ENCODE measurements around the gene POGZ. TPM values are rescaled to one million over a fixed set of nuclear protein-coding genes. Genes with fewer than 3 reads are reported as not detected.

The POGZ gene
- total RNA-seq, 1 experiment from 2014 or later, result 80.6 TPM

- no TSS peak for BruUV-seq (replicated peaks)
- ATAC-seq (no peak), DNase-seq (ENCODE audit: low read depth, low spot score) (no peak)
- H3K9me3 ChIP-seq (ENCODE audit: control insufficient read depth in 1 of 2, insufficient read depth in 1 of 2, low read depth in 1 of 2, low read length in 2 of 2), result no peaks in the 10 kb centered on the region
- intact Hi-C loops (cut with micrococcal nuclease), result no loop called here
- H3K36me3 ChIP-seq (ENCODE audit: control insufficient read depth in 1 of 2, insufficient read depth in 2 of 2, low read length in 2 of 2), result no peaks in the 10 kb centered on the region
- POLR2A ChIA-PET, result interaction anchor here (2.3 kb wide), 1 partner anchor 13 kb away, joined by 6 read pairs; the partner anchor contains the start of gene PSMB4
- no peak overlapping the region for H2AFZ ChIP-seq (ENCODE audit: low read depth, low read length, poor library complexity, severe bottlenecking)
- no peaks in the 10 kb centered on the region for H3K4me1 ChIP-seq (ENCODE audit: control insufficient read depth in 1 of 2, insufficient read depth in 2 of 2, low read length in 2 of 2)
- no peaks in the 10 kb centered on the region for H3K27me3 ChIP-seq (ENCODE audit: insufficient read depth, low read length)
- CTCF ChIA-PET, result no interaction called here
- no peak overlapping the region for H3K9ac ChIP-seq (ENCODE audit: low read length)
- TF ChIP-seq FOSL1 (IDR thresholded peaks at IDR 0.05; ENCODE audit: low read depth) (no peak), ELF1 (IDR thresholded peaks at IDR 0.05; ENCODE audit: borderline replicate concordance, low read depth) (no peak), POLR2AphosphoS5 (IDR thresholded peaks at IDR 0.05; ENCODE audit: low read depth, low read length) (no peak), CTCF (IDR thresholded peaks at IDR 0.05 in 2 of 3, conservative IDR thresholded peaks at IDR 0.05 in 1 of 3; ENCODE audit: borderline replicate concordance in 1 of 3, insufficient read depth in 1 of 3, low read depth in 2 of 3, low read length in 2 of 3) (no peak), SRF (IDR thresholded peaks at IDR 0.05; ENCODE audit: low read depth) (no peak), ZFX (IDR thresholded peaks at IDR 0.05) (no peak), CEBPB (IDR thresholded peaks at IDR 0.05; ENCODE audit: low read depth) (no peak), ZNF274 (IDR thresholded peaks at IDR 0.05; ENCODE audit: low read depth, low read length) (no peak), YY1 (IDR thresholded peaks at IDR 0.05; ENCODE audit: extremely low read depth, insufficient replicate concordance, low read depth, low read length) (no peak), EGR1 (IDR thresholded peaks at IDR 0.05; ENCODE audit: low read depth) (no peak), TCF7L2 (IDR thresholded peaks at IDR 0.05; ENCODE audit: borderline replicate concordance, extremely low read depth, insufficient read depth, insufficient read length) (no peak), EZH2phosphoT487 (IDR thresholded peaks at IDR 0.05; ENCODE audit: borderline replicate concordance) (no peak), SIN3A (IDR thresholded peaks at IDR 0.05; ENCODE audit: low read depth) (no peak), SP1 (IDR thresholded peaks at IDR 0.05; ENCODE audit: low read depth) (no peak)
- TF ChIP-seq, protein P1, sequence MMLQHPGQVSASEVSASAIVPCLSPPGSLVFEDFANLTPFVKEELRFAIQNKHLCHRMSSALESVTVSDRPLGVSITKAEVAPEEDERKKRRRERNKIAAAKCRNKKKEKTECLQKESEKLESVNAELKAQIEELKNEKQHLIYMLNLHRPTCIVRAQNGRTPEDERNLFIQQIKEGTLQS (IDR thresholded peaks at IDR 0.05), result no peak
- TF ChIP-seq, protein P2, sequence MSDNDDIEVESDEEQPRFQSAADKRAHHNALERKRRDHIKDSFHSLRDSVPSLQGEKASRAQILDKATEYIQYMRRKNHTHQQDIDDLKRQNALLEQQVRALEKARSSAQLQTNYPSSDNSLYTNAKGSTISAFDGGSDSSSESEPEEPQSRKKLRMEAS (IDR thresholded peaks at IDR 0.05), result no peak
- no peak overlapping the region for H3K27ac ChIP-seq (ENCODE audit: low read depth, low read length)
- H3K4me2 ChIP-seq (ENCODE audit: low read length), result no peak overlapping the region
- H3K4me3 ChIP-seq (replicated peaks in 1 of 2; ENCODE audit: low read depth in 1 of 2, low read length in 2 of 2), result no peak overlapping the region
- no peaks in the 10 kb centered on the region for H4K20me1 ChIP-seq (ENCODE audit: insufficient read depth)
- RAD21 ChIA-PET (ENCODE audit: low non-redundant PET in 1 of 2, low total read pairs in 2 of 2, uncharacterized antibody in 2 of 2, unreplicated experiment in 2 of 2), result no interaction called here
- no peaks in the 10 kb centered on the region for H3K9me2 ChIP-seq (ENCODE audit: insufficient read depth)
- no peaks in the 10 kb centered on the region for H3K79me2 ChIP-seq (ENCODE audit: insufficient read depth, low read length)
Measured at GRCh38 chr1:151386002-151386401, 73.3 kb downstream of the POGZ start.

Data from HCT116 (cell line).